Left renal cortex interstitium (tissue), 4 donors: ENCODE measurements around the gene GPC1. TPM values are rescaled to one million over a fixed set of nuclear protein-coding genes. Genes with fewer than 3 reads are reported as not detected.

Experiments used
- DNase-seq, 4 donors: peaks; one replicate each; pipeline ENCODE4 v3.0.0-alpha.2; 2013; ENCODE audit warnings: low read depth in 4 of 4, low spot score in 2 of 4, missing footprints in 1 of 4
- polyA plus RNA-seq, 4 donors: library from polyadenylated mRNA; unstranded; fragments of 120-200 nt; gene quantifications; one replicate each; pipeline ENCODE4 v1.2.1, GENCODE V29; 2013; ENCODE audit not compliant: insufficient read length in 4 of 4

Gene GPC1
- polyA plus RNA-seq, 4 donors = 23.4 to 52.9 (median 41.6) TPM

DNA sequence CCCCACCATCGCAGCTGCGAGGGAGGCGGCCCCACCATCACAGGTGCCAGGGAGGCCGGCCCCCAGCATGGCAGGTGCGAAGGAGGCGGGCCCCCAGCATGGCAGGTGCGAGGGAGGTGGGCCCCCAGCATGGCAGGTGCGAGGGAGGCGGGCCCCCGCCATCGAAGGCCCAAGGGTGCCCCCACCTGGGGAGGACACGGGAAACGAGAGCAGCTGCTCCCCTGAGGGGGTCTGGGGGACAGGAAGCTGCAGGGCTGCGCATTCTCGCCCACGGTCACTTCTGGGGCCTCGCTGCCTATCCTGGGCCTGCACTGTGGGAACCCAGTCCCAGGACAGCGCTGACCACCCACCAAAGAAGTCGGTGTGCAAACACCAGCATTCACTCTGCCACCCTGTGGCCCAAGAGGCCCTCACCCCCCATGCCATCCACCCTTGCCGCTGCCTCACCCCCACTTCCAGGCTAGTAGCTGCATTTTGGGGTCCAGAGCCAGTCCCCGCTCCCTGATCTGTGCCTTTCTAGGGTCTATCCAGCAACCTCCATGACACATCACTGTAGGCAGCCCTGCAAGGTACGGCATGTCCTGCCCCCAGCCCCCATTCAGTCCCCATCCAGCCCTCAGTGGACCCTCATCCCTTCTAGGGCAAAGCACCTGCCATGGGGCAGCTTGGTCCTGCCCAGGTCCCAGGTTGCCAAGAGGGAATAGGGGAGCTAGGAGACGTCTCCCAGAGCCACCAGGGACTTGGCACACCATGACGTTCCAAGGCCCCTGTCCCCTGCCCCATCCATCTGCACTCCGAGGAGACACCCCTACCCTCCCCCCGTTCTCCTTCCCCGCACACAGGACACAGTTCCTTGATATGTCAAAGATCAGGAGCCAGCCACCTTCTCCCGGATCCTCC lies 24.0 kb upstream of the GPC1 start:
- no peak for DNase-seq

DNA sequence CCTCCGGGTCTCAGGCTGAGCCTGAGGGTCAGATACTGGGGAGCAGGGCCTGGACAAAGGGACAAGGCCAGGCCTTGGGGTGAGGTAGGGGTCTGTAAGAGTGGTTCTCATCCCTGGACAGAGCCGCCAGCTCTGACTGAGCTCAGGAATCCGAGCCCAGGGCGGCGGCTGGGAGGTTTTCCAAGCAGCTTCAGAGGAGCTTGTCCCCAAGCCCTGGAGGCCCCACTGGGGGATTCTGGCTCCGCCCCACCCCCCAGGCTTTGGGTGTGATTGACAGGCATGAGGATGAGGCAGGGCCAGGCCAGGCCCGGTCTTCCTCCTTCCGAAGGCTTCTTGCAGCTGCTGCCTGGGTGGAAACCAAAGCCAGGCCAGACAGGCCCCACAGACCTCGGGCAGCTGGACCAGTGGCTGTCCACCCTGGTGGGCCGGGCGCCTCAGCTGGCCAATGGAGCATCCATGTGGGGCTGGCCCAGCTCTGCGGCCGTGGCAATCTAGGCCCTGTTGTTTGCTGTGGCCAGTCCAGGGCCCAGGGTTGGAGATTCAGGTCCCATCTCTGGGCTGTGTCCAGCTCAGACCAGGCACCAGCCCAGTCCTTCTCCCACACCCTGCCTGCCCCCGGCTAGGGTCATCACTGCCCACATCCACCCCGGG lies 23.1 kb upstream of the GPC1 start:
- no peak for DNase-seq

DNA sequence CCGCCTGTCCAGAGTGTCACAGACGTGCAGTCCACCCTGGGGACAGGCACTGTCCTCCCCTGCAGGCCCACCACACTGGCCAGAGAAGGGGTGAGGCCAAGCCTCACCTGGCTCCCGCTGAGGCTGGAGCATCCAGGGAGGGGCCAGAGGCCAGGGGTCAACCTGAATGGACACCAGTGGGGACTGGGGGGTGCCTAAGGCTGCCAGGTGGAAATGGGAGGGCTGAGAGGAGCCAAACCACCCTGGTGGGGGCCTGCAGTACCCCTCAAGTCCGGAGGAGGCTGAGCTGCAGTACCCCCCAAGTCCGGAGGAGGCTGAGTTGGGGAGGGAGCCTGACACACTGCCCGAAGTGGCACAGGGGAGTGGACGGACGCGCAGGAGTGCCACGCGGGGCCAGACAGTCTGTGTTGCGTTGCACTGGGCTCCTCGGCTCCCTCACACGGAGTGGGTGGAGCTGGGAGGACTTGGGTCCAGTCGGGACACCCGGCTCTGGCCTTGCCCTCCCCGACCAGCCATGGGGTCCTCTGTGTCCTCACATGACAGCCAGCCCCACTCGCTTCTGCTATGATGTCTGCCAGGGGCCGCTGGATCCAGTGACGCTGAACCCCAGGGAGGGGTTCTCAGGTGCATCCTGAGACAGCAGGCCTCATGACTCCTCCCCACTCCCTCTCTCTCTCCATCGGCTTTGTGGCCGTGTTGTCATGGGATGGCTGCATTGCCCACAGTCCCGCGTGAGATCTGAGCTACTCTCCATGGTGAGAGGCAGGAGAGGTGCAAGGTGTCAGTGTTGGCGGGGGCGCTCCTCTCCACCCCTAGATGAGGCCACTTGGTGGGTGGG lies 22.3 kb upstream of the GPC1 start:
- DNase-seq = no peak

GRCh38 chr2:240413813-240414429 lies 21.5 kb upstream of the GPC1 start:
- no peak for DNase-seq

GRCh38 chr2:240416821-240417220 lies 18.6 kb upstream of the GPC1 start:
- no peak for DNase-seq

DNA sequence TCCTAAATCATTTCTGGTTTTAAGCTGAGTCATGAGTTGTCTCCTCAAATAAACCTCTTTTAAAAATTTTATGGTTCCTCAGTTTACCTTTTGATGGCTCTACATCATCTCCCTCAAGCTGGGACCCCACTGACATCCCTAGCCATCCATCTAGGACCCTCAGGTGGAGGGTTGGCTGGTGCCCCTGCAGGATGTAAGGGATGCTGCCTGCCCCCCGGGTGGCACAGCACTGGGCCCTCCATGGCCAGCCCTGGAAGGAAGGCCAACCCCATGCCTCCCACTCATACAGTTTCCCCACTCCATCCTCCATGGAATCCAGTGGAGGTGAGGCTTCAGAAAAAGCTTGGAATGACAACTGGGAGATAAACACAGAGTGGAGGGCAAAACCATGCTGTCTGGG lies 17.2 kb upstream of the GPC1 start:
- DNase-seq = no peak

- DNase-seq = no peak
Observed at GRCh38 chr2:240419271-240419670, 16.2 kb upstream of the GPC1 start.

- DNase-seq = no peak
Observed at GRCh38 chr2:240419723-240420122, 15.7 kb upstream of the GPC1 start.

DNA sequence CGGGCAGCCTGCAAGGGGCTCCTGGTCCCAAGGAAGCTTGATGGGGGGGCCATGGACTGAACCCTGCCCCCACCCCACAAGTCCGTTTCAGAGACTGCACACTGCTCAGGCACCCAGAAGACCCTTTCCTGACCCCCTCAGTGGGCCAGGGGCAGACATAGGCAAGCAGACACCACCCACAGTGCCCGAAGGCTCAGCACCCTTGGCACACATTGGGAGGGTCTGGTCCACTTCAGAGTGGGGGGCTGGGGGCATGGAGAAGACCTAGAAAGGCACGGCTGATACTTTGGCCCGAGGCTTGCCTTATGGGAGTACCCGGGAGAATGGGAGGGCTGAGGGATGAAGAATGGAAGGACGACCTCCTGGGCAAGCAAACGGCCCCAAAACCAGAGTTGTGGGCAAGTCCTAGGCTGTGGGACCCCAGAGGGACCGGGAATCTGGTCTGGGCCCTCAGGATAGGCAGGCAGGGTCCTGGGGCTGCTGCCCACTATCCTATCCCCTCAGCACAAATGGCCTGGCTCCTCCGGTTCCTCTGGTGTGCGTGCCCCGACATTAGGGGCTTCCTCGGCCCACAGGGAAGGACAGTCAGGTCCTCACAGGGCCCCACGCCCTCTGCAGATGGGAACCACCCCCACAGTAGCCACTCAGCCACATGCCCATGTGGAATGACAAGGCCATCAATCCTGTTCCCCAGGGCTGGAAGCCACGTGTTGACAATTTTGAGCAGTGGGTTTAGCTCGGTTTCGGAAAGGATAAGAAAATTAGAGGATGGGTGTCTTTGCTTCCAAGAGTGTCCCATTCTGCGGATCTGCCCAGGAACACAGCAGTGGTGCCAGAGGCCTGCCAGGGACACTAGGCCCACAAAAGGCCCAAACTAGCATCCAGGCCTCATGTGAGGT lies 15.0 kb upstream of the GPC1 start:
- no peak for DNase-seq

- no peak for DNase-seq
Observed at GRCh38 chr2:240421381-240421780, 14.1 kb upstream of the GPC1 start.

GRCh38 chr2:240422658-240423329 lies 12.7 kb upstream of the GPC1 start:
- no peak for DNase-seq

DNA sequence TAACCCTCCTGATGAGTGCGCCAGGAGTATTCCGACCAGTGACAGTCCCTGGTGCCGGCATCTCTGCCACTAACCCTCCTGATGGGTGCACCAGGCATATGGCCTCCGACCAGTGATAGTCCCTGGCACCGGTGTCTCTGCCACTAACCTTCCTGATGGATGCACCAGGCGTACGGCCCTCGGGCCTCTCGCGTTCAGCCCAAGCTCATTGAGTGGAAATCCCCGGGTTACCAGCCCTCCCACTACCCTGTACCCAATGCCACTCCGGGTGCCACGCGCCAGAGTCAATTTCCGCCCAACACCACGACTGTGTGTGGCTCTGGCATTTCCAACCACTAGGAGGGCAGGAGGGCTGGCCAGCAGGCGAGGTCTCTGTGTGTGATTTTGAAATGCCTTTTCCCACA lies 11.7 kb upstream of the GPC1 start:
- DNase-seq = no peak

DNA sequence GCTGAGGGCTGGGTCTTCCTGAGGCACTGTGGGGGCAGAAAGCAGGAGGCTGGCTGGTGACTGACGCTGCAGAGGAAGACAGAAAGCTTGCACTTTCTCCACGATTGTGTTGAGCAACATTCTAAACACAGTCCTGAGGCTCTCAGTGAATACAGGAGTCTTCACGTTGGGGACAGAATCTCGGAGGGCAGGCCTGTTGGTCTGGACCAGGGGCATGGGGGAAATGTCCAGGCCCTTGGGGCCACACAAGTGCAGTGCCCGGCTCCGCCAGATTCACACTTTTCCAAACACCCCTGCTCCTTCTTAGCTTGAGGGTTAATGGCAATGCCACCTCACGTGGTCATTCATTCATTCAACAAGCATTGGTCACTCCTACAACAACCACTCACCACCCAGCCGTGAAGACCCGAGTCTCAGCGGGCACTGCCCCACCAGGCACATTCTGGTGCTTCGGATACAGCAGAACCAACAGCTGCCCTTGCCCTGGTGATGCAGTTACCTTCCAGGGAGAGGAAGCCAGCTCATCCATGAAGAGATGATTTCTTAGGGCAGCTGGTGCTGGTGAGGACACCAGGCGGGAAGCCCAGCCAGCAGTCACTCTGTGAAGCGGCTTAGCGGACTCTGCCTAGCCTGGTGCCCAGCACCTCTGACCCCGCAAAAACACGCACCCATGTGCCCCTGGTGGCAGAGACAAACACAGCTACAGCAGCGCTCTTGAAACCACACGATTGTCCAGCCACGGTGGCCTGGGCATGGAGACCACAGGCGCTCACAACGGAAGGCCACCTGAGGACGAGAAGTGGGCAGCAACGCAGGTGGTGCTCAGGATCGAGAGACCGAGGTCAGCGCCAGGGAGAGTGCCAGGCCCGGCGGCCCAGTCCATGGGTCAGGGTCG lies 10.9 kb upstream of the GPC1 start:
- no peak for DNase-seq

DNA sequence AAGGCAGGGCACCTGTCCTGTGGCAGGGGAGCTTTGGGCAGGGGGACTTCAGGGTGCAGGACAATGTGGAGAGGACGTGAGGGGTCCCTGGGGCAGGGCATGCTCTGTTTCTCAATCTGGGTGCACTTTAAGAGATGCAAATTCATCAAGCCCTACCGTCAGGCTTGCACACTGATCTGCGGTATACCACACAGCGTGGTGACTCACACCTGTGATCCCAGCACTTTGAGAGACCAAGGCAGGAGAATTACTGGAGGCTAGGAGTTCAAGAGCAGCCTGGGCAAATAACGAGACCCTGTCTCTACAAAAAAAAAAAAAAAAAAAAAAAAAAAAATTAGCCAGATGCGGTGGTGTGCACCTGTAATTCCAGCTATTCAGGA lies 10.2 kb upstream of the GPC1 start:
- DNase-seq = no peak

DNA sequence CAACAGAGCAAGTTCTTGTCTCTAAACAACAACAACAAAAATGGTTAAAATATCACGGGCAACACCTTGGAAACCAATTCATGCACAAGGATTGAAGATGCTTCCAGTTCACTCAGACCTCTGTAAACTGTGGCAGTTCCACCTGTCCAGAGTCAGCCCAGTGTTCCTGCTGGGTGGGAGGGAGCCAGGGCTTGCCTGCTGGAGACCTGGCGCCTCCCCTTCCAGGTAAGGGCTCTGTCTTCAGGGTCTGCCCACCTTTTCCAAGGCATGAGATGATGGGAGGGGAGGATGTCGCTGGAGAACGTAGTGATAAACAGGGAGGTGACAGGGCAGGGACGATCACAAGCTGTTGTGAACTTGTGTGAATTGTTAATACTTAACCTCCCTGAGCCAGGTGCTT lies 9.8 kb upstream of the GPC1 start:
- DNase-seq = no peak

GRCh38 chr2:240426845-240427721 lies 8.4 kb upstream of the GPC1 start:
- DNase-seq = no peak

- DNase-seq = no peak
Observed at GRCh38 chr2:240427729-240428128, 7.7 kb upstream of the GPC1 start.
